Upper lobe of left lung (tissue), 4 donors: ENCODE results near the gene SMYD3.
"Not testable (repeated sequence)": the region's sequence is repeated elsewhere in the genome, so short reads cannot be mapped to it uniquely, and the experiment has no call there.

Experiments used
- POLR2A ChIP-seq, 4 donors: fragments of 450-650 bp; IDR thresholded peaks; one replicate each; pipeline ENCODE4 v1.5.1; 2016 to 2017; ENCODE audit warnings: antibody characterized with exemption in 4 of 4, mild to moderate bottlenecking in 2 of 4
- TF ChIP-seq, protein P1 (sequence below), 6 experiments: fragments of 450-650 bp in 4 of 6; fragments of 200-600 bp in 2 of 6; sonication (generic) in 2 of 6; IDR thresholded peaks; one replicate each; pipeline ENCODE4 v1.5.1; 2016 to 2019; ENCODE audit warnings: antibody characterized with exemption in 6 of 6

DNA sequence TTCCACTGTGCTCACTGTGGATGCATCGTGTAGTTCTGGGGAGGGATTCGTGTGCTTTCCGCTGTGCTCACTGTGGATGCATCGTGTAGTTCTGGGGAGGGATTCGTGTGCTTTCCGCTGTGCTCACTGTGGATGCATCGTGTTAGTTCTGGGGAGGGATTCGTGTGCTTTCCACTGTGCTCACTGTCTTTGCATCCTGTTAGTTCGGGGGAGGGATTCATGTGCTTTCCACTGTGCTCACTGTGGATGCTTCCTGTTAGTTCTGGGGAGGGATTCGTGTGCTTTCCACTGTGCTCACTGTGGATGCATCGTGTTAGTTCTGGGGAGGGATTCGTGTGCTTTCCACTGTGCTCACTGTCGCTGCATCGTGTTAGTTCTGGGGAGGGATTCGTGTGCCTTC, 435.1 kb downstream of the SMYD3 start:
- not testable (repeated sequence) for TF ChIP-seq POLR2A (IDR thresholded peaks at IDR 0.05)
- TF ChIP-seq, protein P1, sequence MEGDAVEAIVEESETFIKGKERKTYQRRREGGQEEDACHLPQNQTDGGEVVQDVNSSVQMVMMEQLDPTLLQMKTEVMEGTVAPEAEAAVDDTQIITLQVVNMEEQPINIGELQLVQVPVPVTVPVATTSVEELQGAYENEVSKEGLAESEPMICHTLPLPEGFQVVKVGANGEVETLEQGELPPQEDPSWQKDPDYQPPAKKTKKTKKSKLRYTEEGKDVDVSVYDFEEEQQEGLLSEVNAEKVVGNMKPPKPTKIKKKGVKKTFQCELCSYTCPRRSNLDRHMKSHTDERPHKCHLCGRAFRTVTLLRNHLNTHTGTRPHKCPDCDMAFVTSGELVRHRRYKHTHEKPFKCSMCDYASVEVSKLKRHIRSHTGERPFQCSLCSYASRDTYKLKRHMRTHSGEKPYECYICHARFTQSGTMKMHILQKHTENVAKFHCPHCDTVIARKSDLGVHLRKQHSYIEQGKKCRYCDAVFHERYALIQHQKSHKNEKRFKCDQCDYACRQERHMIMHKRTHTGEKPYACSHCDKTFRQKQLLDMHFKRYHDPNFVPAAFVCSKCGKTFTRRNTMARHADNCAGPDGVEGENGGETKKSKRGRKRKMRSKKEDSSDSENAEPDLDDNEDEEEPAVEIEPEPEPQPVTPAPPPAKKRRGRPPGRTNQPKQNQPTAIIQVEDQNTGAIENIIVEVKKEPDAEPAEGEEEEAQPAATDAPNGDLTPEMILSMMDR (IDR thresholded peaks at IDR 0.05), result not testable (repeated sequence)
